Caco-2 (cell line): Measurements from ENCODE around the gene MARVELD1. TPM values are rescaled to one million over a fixed set of nuclear protein-coding genes. Genes with fewer than 3 reads are reported as not detected.

Experiments
- BruUV-seq: library from RNA; stranded (reverse); fragments of 400-500 nt; replicated peaks from 2 replicates; lab custom pipeline; 2021; lab: Mats Ljungman, UMichigan
- CTCF ChIA-PET: fragments of 300-600 bp; sonication (Branson Sonifier 250); formaldehyde crosslinking; loops from one replicate; lab custom pipeline; 2022; ENCODE audit warnings: antibody characterized with exemption; lab: Charles Lee
- POLR2A ChIA-PET: fragments of 300-600 bp; sonication (Branson Sonifier 250); formaldehyde crosslinking; loops from one replicate; lab custom pipeline; 2022; ENCODE audit warnings: antibody characterized with exemption; lab: Charles Lee
- DNase-seq, 2 experiments: peaks; one replicate each; pipeline versions ENCODE4 v3.0.0 to v3.0.0-alpha.2; 2020 to 2022
- H3K27me3 ChIP-seq: replicated peaks from 2 replicates; pipeline ENCODE4 v1.6.0; 2011; ENCODE audit warnings: low read length; ENCODE audit not compliant: control insufficient read depth, insufficient read depth
- H3K36me3 ChIP-seq: 2 replicates; pipeline ENCODE4 v1.5.1; 2011; ENCODE audit warnings: low read length; ENCODE audit not compliant: control insufficient read depth, insufficient read depth
- H3K4me1 ChIP-seq: fragments of 250-450 bp; sonication (Bioruptor Pico); 2 replicates; pipeline ENCODE4 v1.5.1; 2020; ENCODE audit warnings: mild to moderate bottlenecking
- H3K4me3 ChIP-seq: 2 replicates; pipeline ENCODE4 v1.5.1; 2011; ENCODE audit warnings: low read depth, mild to moderate bottlenecking, control low read depth, low read length
- H3K9me3 ChIP-seq: fragments of 250-450 bp; sonication (Bioruptor Pico); 2 replicates; pipeline ENCODE4 v1.5.1; 2020; ENCODE audit warnings: mild to moderate bottlenecking, moderate library complexity
- H3K27ac Mint-ChIP-seq: one replicate; pipeline ENCODE4 v1.8.0; 2022; ENCODE audit warnings: mixed read lengths; ENCODE audit not compliant: unreplicated experiment
- H3K27me3 Mint-ChIP-seq: one replicate; pipeline ENCODE4 v1.8.0; 2022; ENCODE audit warnings: mixed read lengths; ENCODE audit not compliant: insufficient read depth, unreplicated experiment
- H3K36me3 Mint-ChIP-seq: one replicate; pipeline ENCODE4 v1.8.0; 2022; ENCODE audit warnings: mild to moderate bottlenecking, mixed read lengths; ENCODE audit not compliant: insufficient read depth, unreplicated experiment
- H3K4me1 Mint-ChIP-seq: one replicate; pipeline ENCODE4 v1.8.0; 2022; ENCODE audit warnings: low read depth, mixed read lengths; ENCODE audit not compliant: unreplicated experiment
- H3K4me3 Mint-ChIP-seq: one replicate; pipeline ENCODE4 v1.8.0; 2022; ENCODE audit warnings: mild to moderate bottlenecking, moderate library complexity, mixed read lengths; ENCODE audit not compliant: unreplicated experiment
- H3K9me3 Mint-ChIP-seq: one replicate; pipeline ENCODE4 v1.8.0; 2022; ENCODE audit warnings: mixed read lengths; ENCODE audit not compliant: unreplicated experiment
- intact Hi-C: fragments of 100-400 bp; cut with micrococcal nuclease; formaldehyde crosslinking; loops from one replicate; pipeline ENCODE4 v1.10.0; 2022; ENCODE audit not compliant: unreplicated experiment
- total RNA-seq: library from RNA; stranded (reverse); gene quantifications from 2 replicates; pipeline ENCODE4 v1.2.3, GENCODE V29; 2022
- TF ChIP-seq, protein P1 (sequence below), 2 experiments: fragments of 200-600 bp in 1 of 2; IDR thresholded peaks; 1 replicate in 1 of 2; 2 replicates in 1 of 2; pipeline versions ENCODE4 v1.5.1 to v1.8.0; 2011 to 2022; ENCODE audit warnings: antibody characterized with exemption in 1 of 2, control low read depth in 1 of 2, inconsistent platforms in 1 of 2, low read depth in 1 of 2, low read length in 1 of 2, mild to moderate bottlenecking in 1 of 2, moderate library complexity in 1 of 2; ENCODE audit not compliant: insufficient read depth in 1 of 2, severe bottlenecking in 1 of 2, unreplicated experiment in 1 of 2

MARVELD1 gene
- total RNA-seq, 1 experiment from 2014 or later, result 19.6 TPM

GRCh38 chr10:97667463-97667862, 46.1 kb upstream of the MARVELD1 start:
- Histone ChIP-seq H3K4me1 (peaks cover 44% of the 10 kb centered on the region), H3K4me3 (no peak overlapping the region), H3K27me3 (no peaks in the 10 kb centered on the region), H3K9me3 (no peaks in the 10 kb centered on the region), H3K36me3 (no peaks in the 10 kb centered on the region; the same call in 1 of the 2 replicates)
- ChIA-PET POLR2A (no interaction called here), CTCF (interaction anchor here (0.7 kb wide), 1 partner anchor 35 kb away, joined by 4 read pairs; no protein-coding TSS in a partner anchor)
- no peaks in the 10 kb centered on the region for H3K27me3 Mint-ChIP-seq
- peaks cover 75% of the 10 kb centered on the region for H3K36me3 Mint-ChIP-seq
- no peak overlapping the region for H3K4me3 Mint-ChIP-seq
- no peaks in the 10 kb centered on the region for H3K9me3 Mint-ChIP-seq
- no TSS peak for BruUV-seq
- H3K4me1 Mint-ChIP-seq, result peaks cover 18% of the 10 kb centered on the region
- H3K27ac Mint-ChIP-seq, result no peak overlapping the region
- intact Hi-C loops, result no loop called here
- TF ChIP-seq, protein P1, sequence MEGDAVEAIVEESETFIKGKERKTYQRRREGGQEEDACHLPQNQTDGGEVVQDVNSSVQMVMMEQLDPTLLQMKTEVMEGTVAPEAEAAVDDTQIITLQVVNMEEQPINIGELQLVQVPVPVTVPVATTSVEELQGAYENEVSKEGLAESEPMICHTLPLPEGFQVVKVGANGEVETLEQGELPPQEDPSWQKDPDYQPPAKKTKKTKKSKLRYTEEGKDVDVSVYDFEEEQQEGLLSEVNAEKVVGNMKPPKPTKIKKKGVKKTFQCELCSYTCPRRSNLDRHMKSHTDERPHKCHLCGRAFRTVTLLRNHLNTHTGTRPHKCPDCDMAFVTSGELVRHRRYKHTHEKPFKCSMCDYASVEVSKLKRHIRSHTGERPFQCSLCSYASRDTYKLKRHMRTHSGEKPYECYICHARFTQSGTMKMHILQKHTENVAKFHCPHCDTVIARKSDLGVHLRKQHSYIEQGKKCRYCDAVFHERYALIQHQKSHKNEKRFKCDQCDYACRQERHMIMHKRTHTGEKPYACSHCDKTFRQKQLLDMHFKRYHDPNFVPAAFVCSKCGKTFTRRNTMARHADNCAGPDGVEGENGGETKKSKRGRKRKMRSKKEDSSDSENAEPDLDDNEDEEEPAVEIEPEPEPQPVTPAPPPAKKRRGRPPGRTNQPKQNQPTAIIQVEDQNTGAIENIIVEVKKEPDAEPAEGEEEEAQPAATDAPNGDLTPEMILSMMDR (IDR thresholded peaks at IDR 0.05; ENCODE audit: insufficient read depth in 1 of 2, low read depth in 1 of 2, low read length in 1 of 2, severe bottlenecking in 1 of 2, unreplicated experiment in 1 of 2), result no peak
- DNase-seq, result no peak

- Histone ChIP-seq H3K27me3 (no peaks in the 10 kb centered on the region), H3K9me3 (no peaks in the 10 kb centered on the region), H3K4me1 (peaks cover 26% of the 10 kb centered on the region), H3K4me3 (no peak overlapping the region), H3K36me3 (no peaks in the 10 kb centered on the region; the same call in 1 of the 2 replicates)
- H3K4me3 Mint-ChIP-seq, result no peak overlapping the region
- H3K27me3 Mint-ChIP-seq, result no peaks in the 10 kb centered on the region
- H3K4me1 Mint-ChIP-seq, result peaks cover 5% of the 10 kb centered on the region
- TF ChIP-seq, protein P1 (IDR thresholded peaks at IDR 0.05; ENCODE audit: insufficient read depth in 1 of 2, low read depth in 1 of 2, low read length in 1 of 2, severe bottlenecking in 1 of 2, unreplicated experiment in 1 of 2), result no peak
- no peaks in the 10 kb centered on the region for H3K9me3 Mint-ChIP-seq
- ChIA-PET POLR2A (interaction anchor here (1.2 kb wide), 1 partner anchor 18 kb away, joined by 3 read pairs; the partner anchor contains the start of gene AVPI1), CTCF (interaction anchor here (0.9 to 1.2 kb wide), 2 partner anchors 29 to 40 kb away, joined by 3 to 4 read pairs; partner anchors contain the start of gene PI4K2A)
- no peak for DNase-seq
- BruUV-seq, result no TSS peak
- intact Hi-C loops, result no loop called here
- no peak overlapping the region for H3K27ac Mint-ChIP-seq
- peaks cover 74% of the 10 kb centered on the region for H3K36me3 Mint-ChIP-seq
Observed at GRCh38 chr10:97669571-97669970, 44.0 kb upstream of the MARVELD1 start.

GRCh38 chr10:97673736-97674525, 39.6 kb upstream of the MARVELD1 start:
- H3K36me3 ChIP-seq, result peaks cover 4% of the 10 kb centered on the region
- H3K27ac Mint-ChIP-seq, result no peak overlapping the region
- H3K4me1 Mint-ChIP-seq, result no peaks in the 10 kb centered on the region
- H3K9me3 ChIP-seq, result no peaks in the 10 kb centered on the region
- H3K4me1 ChIP-seq, result peaks cover 4% of the 10 kb centered on the region; the same call in 1 of the 2 replicates
- BruUV-seq, result no TSS peak
- H3K4me3 ChIP-seq, result no peak overlapping the region
- no peaks in the 10 kb centered on the region for H3K9me3 Mint-ChIP-seq
- TF ChIP-seq, protein P1 (IDR thresholded peaks at IDR 0.05; ENCODE audit: insufficient read depth in 1 of 2, low read depth in 1 of 2, low read length in 1 of 2, severe bottlenecking in 1 of 2, unreplicated experiment in 1 of 2), result no peak
- ChIA-PET CTCF (interaction anchor here (0.6 kb wide), 1 partner anchor 59 kb away, joined by 5 read pairs; no protein-coding TSS in a partner anchor), POLR2A (interaction anchor here (1.0 kb wide), 1 partner anchor 13 kb away, joined by 4 read pairs; the partner anchor contains the start of gene AVPI1)
- no peaks in the 10 kb centered on the region for H3K27me3 Mint-ChIP-seq
- H3K27me3 ChIP-seq, result no peaks in the 10 kb centered on the region
- H3K4me3 Mint-ChIP-seq, result no peak overlapping the region
- intact Hi-C loops, result no loop called here
- H3K36me3 Mint-ChIP-seq, result peaks cover 72% of the 10 kb centered on the region
- DNase-seq, result no peak
